Dendritic cell treated with granulocyte-macrophage colony-stimulating factor and Interleukin-4, amounts not matched to agents 40 ng/mL and 50 ng/mL, for 4 days (primary cell): ENCODE measurements around the gene OAS2.
A peak's percentile ranks its signal among the peaks of the same experiment; 100 is the strongest.

Experiments
- H3K27ac Mint-ChIP-seq: one replicate; pipeline ENCODE4 v1.8.0; 2022; ENCODE audit warnings: mild to moderate bottlenecking, mixed read lengths
- H3K27me3 Mint-ChIP-seq: one replicate; pipeline ENCODE4 v1.8.0; 2022; ENCODE audit warnings: mild to moderate bottlenecking, mixed read lengths
- H3K36me3 Mint-ChIP-seq: one replicate; pipeline ENCODE4 v1.8.0; 2022; ENCODE audit warnings: low read depth, mixed read lengths
- H3K4me1 Mint-ChIP-seq: one replicate; pipeline ENCODE4 v1.8.0; 2022; ENCODE audit warnings: low read depth, mixed read lengths
- H3K4me3 Mint-ChIP-seq: one replicate; pipeline ENCODE4 v1.8.0; 2022; ENCODE audit warnings: mild to moderate bottlenecking, moderate library complexity, mixed read lengths
- H3K9me3 Mint-ChIP-seq: one replicate; pipeline ENCODE4 v1.8.0; 2022; ENCODE audit warnings: mixed read lengths
- intact Hi-C: fragments of 100-400 bp; cut with micrococcal nuclease; formaldehyde crosslinking; loops from one replicate; pipeline ENCODE4 v1.15.0; 2022

Gene OAS2

DNA sequence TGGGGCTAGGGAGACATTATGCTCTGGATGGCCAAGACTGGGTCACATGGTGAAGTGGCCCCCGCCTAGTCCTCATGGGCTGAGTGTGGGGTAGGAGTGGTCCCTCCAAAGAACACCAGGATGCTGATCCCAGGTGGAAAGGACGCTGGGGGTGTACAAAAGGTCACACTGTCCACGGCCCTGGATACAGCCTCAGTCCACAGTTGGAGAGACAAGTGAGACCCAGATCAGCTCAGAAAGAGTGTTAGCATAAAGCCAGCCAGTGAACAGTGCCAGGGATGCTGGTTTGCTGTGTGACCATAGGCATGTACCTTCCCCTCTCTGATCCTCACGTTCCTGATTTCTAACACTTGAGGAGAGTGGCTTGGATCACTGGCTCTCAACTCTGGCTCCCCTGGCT is 13.4 kb upstream of the OAS2 start:
- no peaks in the 10 kb centered on the region for H3K27me3 Mint-ChIP-seq
- intact Hi-C loops: no loop called here
- peaks cover 82% of the 10 kb centered on the region for H3K36me3 Mint-ChIP-seq
- H3K9me3 Mint-ChIP-seq: peaks cover 2% of the 10 kb centered on the region
- no peak overlapping the region for H3K4me3 Mint-ChIP-seq
- H3K27ac Mint-ChIP-seq: no peak overlapping the region
- no peaks in the 10 kb centered on the region for H3K4me1 Mint-ChIP-seq

DNA sequence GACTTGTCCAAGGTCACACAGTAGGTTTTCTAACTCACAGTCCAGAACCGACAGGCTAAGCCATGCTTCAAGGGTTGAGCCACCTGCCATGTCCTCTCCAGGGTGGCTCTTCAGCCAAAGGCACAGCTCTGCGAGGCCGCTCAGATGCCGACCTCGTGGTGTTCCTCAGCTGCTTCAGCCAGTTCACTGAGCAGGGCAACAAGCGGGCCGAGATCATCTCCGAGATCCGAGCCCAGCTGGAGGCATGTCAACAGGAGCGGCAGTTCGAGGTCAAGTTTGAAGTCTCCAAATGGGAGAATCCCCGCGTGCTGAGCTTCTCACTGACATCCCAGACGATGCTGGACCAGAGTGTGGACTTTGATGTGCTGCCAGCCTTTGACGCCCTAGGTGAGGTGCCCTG is 12.7 kb upstream of the OAS2 start:
- Mint-ChIP-seq H3K36me3 (peaks cover 84% of the 10 kb centered on the region), H3K4me3 (no peak overlapping the region), H3K9me3 (no peaks in the 10 kb centered on the region), H3K27ac (no peak overlapping the region), H3K27me3 (no peaks in the 10 kb centered on the region), H3K4me1 (peaks cover under 1% of the 10 kb centered on the region)
- intact Hi-C loops: no loop called here

- H3K27ac Mint-ChIP-seq: no peak overlapping the region
- no peaks in the 10 kb centered on the region for H3K9me3 Mint-ChIP-seq
- intact Hi-C loops: no loop called here
- peaks cover 68% of the 10 kb centered on the region for H3K36me3 Mint-ChIP-seq
- peaks cover 10% of the 10 kb centered on the region for H3K4me1 Mint-ChIP-seq
- H3K4me3 Mint-ChIP-seq: no peak overlapping the region
- peaks cover 6% of the 10 kb centered on the region for H3K27me3 Mint-ChIP-seq
These were observed 11.0 kb upstream of the OAS2 start for GRCh38 chr12:112967306-112967705.

GRCh38 chr12:112967858-112968257 is 10.5 kb upstream of the OAS2 start:
- Mint-ChIP-seq H3K4me3 (no peak overlapping the region), H3K4me1 (peaks cover 10% of the 10 kb centered on the region), H3K36me3 (peaks cover 63% of the 10 kb centered on the region), H3K9me3 (no peaks in the 10 kb centered on the region), H3K27ac (no peak overlapping the region), H3K27me3 (peaks cover 6% of the 10 kb centered on the region)
- intact Hi-C loops: no loop called here

- Mint-ChIP-seq H3K27ac (no peak overlapping the region), H3K9me3 (no peaks in the 10 kb centered on the region), H3K36me3 (peaks cover 44% of the 10 kb centered on the region), H3K27me3 (peaks cover 6% of the 10 kb centered on the region), H3K4me3 (no peak overlapping the region), H3K4me1 (peaks cover 22% of the 10 kb centered on the region)
- intact Hi-C loops: no loop called here
These were observed 8.6 kb upstream of the OAS2 start for GRCh38 chr12:112969547-112970306.

GRCh38 chr12:112970391-112970790 is 7.9 kb upstream of the OAS2 start:
- Mint-ChIP-seq H3K27ac (no peak overlapping the region), H3K9me3 (no peaks in the 10 kb centered on the region), H3K36me3 (peaks cover 40% of the 10 kb centered on the region), H3K4me1 (peaks cover 26% of the 10 kb centered on the region), H3K4me3 (no peak overlapping the region), H3K27me3 (peaks cover 6% of the 10 kb centered on the region)
- intact Hi-C loops: no loop called here

DNA sequence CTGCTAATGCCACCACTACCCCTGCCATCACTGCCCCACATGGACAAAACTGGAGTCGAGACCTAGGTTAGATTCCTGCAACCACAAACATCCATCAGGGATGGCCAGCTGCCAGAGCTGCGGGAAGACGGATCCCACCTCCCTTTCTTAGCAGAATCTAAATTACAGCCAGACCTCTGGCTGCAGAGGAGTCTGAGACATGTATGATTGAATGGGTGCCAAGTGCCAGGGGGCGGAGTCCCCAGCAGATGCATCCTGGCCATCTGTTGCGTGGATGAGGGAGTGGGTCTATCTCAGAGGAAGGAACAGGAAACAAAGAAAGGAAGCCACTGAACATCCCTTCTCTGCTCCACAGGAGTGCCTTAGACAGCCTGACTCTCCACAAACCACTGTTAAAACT is 7.1 kb upstream of the OAS2 start:
- peaks cover 31% of the 10 kb centered on the region for H3K36me3 Mint-ChIP-seq
- H3K4me3 Mint-ChIP-seq: no peak overlapping the region
- H3K9me3 Mint-ChIP-seq: no peaks in the 10 kb centered on the region
- no peak overlapping the region for H3K27ac Mint-ChIP-seq
- peaks cover 26% of the 10 kb centered on the region for H3K4me1 Mint-ChIP-seq
- peaks cover 6% of the 10 kb centered on the region for H3K27me3 Mint-ChIP-seq
- intact Hi-C loops: no loop called here

GRCh38 chr12:112973011-112973735 is 5.1 kb upstream of the OAS2 start:
- intact Hi-C loops: no loop called here
- Mint-ChIP-seq H3K27me3 (peaks cover 6% of the 10 kb centered on the region), H3K36me3 (peaks cover 13% of the 10 kb centered on the region), H3K27ac (no peak overlapping the region), H3K9me3 (no peaks in the 10 kb centered on the region), H3K4me3 (no peak overlapping the region), H3K4me1 (peaks cover 33% of the 10 kb centered on the region)

- H3K4me3 Mint-ChIP-seq: no peak overlapping the region
- peaks cover 6% of the 10 kb centered on the region for H3K27me3 Mint-ChIP-seq
- no peaks in the 10 kb centered on the region for H3K9me3 Mint-ChIP-seq
- peaks cover 18% of the 10 kb centered on the region for H3K36me3 Mint-ChIP-seq
- peaks cover 40% of the 10 kb centered on the region for H3K4me1 Mint-ChIP-seq
- H3K27ac Mint-ChIP-seq: no peak overlapping the region
- intact Hi-C loops: no loop called here
These were observed 4.5 kb upstream of the OAS2 start for GRCh38 chr12:112973818-112974231.

GRCh38 chr12:112974904-112975303 is 3.4 kb upstream of the OAS2 start:
- Mint-ChIP-seq H3K27me3 (peaks cover 6% of the 10 kb centered on the region), H3K4me1 (peaks cover 49% of the 10 kb centered on the region), H3K4me3 (no peak overlapping the region), H3K36me3 (peaks cover 12% of the 10 kb centered on the region), H3K27ac (peak overlapping the region; percentile 52), H3K9me3 (no peaks in the 10 kb centered on the region)
- intact Hi-C loops: loop anchor here (5.0 kb wide), 1 partner anchor 33 kb away; no protein-coding TSS in a partner anchor

DNA sequence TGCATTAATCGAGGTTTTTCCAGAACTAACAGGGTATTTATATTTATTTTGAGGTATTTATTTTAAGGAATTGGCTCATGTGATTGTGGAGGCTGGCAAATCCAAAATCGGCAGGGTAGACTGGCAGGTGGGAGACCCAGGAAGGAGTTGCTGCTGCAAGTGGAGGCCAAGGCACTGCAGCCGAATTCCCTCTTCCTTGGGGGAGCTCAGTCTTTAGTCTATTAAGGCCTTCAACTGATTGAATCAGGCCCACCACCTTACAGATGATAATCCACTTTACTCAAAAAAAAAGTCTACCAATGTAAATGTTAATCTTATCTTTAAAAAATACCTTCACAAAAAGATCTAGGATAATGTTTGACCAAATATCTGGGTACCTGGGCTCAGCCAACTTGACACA is 1.2 kb upstream of the OAS2 start:
- Mint-ChIP-seq H3K36me3 (peaks cover 6% of the 10 kb centered on the region), H3K4me3 (no peak overlapping the region), H3K27ac (no peak overlapping the region), H3K9me3 (no peaks in the 10 kb centered on the region), H3K27me3 (no peaks in the 10 kb centered on the region), H3K4me1 (peaks cover 62% of the 10 kb centered on the region)
- intact Hi-C loops: loop anchor here (5.0 kb wide), 1 partner anchor 35 kb away; no protein-coding TSS in a partner anchor

DNA sequence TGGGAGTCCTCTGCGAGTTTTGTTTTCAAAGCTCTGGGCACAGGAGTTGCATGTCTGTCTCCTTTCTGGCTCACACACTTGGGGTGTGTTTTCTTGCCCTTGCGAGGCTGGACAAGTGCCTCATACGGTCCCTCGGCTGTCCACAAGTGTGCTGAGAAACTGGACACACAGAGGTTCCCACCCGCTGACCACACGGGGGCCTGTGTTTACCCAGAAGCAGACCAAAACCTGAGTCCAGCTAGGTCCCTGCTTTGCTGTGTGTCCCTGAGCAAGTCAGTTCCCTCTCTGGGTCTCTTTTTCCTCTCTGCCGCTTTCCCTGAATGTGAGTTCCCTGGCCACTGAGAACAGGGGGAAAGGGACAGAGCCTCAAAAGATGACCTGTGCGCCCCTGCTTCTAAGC is 678 bp upstream of the OAS2 start:
- Mint-ChIP-seq H3K36me3 (peaks cover 11% of the 10 kb centered on the region), H3K4me1 (peaks cover 66% of the 10 kb centered on the region), H3K9me3 (peaks cover 3% of the 10 kb centered on the region), H3K27ac (peak overlapping the region; percentile 99), H3K4me3 (peak overlapping the region; percentile 92), H3K27me3 (no peaks in the 10 kb centered on the region)
- intact Hi-C loops: loop anchor here (2.0 to 5.0 kb wide), 2 partner anchors 35 to 71 kb away; partner anchors contain the start of gene OAS1

DNA sequence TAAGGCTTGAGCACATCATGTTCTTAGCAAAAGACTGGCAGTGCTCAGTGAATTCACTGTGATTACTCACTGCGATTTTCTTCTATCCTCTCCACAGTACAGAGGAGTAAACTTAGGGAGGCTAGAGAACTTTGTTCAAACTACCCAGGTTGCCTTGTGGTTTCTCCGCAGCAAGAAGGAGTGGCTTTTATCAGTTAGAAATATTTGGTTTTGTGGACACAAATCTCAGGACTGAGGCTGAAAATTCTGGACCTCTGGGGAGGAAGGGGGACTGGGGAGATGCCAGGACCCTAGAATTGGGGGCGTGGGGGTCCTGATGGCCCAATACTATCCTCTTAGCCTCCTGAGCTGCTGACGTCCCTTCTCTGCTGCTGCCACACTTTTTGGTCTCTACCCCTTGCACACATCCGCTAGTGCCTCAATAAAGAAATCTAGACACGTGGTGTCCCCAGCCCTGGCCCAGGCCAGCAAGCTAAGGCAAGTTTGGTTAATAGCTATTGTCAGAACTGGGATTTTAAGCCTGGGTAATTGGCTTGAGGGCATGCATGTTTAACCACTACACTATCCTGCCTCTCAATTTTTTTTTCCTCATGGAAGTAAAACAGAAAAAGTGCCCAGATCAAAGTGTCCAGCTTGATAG is 842 bp downstream of the OAS2 start:
- H3K4me3 Mint-ChIP-seq: peak overlapping the region; percentile 92
- H3K27ac Mint-ChIP-seq: peak overlapping the region; percentile 99
- H3K9me3 Mint-ChIP-seq: peaks cover 8% of the 10 kb centered on the region
- H3K36me3 Mint-ChIP-seq: peaks cover 15% of the 10 kb centered on the region
- H3K27me3 Mint-ChIP-seq: no peaks in the 10 kb centered on the region
- intact Hi-C loops: loop anchor here (2.0 to 5.0 kb wide), 2 partner anchors 37 to 72 kb away; partner anchors contain the start of gene OAS1
- peaks cover 61% of the 10 kb centered on the region for H3K4me1 Mint-ChIP-seq
